ENCODE results near the gene TP53BP2. TPM values are rescaled to one million over a fixed set of nuclear protein-coding genes. Genes with fewer than 3 reads are reported as not detected.

Gene TP53BP2
- total RNA-seq, 6 experiments from 2014 or later: 13.7 to 46.4 (median 19.0) TPM

DNA sequence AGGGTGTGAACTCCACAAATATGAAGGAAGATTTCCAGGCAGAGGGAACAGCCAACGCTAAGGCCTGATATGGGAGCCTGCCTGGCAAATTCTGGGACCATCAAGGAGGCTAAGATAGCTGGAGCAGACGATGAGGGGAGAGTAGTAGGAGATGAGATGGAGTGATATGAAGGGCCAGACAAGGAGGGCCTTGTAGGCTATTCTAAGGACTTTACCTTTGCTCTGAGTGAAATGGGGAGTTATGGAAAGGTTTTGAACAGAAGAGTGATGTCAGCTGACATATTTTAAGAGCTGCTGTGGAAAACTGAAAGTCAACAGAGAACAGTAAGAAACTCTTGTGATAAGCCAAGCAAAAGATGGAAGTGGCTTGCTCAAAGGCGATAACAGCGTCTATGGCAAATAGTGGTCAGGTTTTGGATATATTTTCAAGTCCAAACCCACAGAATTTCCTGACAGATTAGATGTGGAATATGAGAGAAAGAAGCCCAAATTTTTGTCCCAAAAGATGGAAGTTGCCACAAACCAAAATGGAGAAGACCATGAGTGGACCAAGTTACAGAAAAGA is 2.1 kb upstream of the TP53BP2 start:
- DNase-seq (no peak), ATAC-seq (no peak)
- no peaks in the 10 kb centered on the region for H3K27me3 ChIP-seq
- WGBS (ENCODE audit: insufficient coverage, low coverage, low lambda C conversion rate, missing lambda C conversion rate): 77% methylated on average over 2 of the region's 4 CpGs
- H3K4me1 ChIP-seq: peaks cover 0 to 18% (median 0%) of the 10 kb centered on the region in 4 donors
- H3K36me3 ChIP-seq: no peaks in the 10 kb centered on the region
- intact Hi-C loops (cut with DNase I): no loop called here
- H3K9me3 ChIP-seq: no peaks in the 10 kb centered on the region
- no peak overlapping the region for H3K27ac ChIP-seq
- TF ChIP-seq, protein P1, sequence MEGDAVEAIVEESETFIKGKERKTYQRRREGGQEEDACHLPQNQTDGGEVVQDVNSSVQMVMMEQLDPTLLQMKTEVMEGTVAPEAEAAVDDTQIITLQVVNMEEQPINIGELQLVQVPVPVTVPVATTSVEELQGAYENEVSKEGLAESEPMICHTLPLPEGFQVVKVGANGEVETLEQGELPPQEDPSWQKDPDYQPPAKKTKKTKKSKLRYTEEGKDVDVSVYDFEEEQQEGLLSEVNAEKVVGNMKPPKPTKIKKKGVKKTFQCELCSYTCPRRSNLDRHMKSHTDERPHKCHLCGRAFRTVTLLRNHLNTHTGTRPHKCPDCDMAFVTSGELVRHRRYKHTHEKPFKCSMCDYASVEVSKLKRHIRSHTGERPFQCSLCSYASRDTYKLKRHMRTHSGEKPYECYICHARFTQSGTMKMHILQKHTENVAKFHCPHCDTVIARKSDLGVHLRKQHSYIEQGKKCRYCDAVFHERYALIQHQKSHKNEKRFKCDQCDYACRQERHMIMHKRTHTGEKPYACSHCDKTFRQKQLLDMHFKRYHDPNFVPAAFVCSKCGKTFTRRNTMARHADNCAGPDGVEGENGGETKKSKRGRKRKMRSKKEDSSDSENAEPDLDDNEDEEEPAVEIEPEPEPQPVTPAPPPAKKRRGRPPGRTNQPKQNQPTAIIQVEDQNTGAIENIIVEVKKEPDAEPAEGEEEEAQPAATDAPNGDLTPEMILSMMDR (IDR thresholded peaks at IDR 0.05): no peak
- no peak for TF ChIP-seq POLR2A (IDR thresholded peaks at IDR 0.05)
- H3K4me3 ChIP-seq: no peak overlapping the region

DNA sequence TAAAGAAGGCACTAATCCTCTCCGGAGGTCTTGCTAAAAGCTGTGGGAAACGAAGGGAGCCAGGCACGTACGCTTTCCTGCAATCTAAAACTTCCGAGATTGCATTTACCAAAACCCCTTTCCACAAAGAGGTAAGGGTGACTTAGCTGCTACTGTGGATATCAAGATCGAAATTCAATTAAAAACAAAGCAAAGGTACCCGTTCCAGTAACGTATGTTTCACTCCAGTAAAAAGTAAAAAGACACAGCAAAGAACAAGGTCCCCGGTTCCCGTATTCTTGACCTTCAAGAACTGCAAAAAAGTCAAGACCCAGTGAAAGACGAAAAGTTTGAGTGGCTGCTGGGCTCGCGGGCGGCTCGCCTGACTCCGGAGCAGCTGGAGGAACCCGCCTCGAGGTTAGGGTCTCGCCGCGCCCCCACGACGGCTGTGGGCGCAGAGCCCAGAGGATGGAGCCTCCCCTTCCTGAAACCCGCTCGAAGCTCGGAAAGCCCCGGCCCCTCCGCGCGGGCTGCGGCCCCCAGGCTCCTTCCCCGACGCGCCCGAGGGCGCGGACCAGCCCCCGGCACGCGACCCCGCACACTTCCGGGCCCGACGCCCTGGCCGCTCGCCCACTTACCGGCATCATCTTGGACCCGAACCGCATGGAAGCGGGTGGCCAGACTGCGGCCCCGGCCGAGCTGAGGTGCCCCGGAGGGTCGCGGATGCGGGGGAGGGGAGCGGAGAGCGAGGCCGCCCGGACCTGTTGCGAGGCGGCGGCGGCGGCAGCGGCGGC is 524 bp downstream of the TP53BP2 start:
- Histone ChIP-seq H3K4me1 (peaks cover 0 to 28% (median 1%) of the 10 kb centered on the region in 4 donors), H3K27me3 (no peaks in the 10 kb centered on the region), H3K9me3 (no peaks in the 10 kb centered on the region), H3K4me3 (peak overlapping the region; percentile 71 to 77 (median 76)), H3K36me3 (no peaks in the 10 kb centered on the region), H3K27ac (peak overlapping the region; percentile 98 to 99 (median 99))
- ATAC-seq: peak; percentile 24 to 39 (median 28)
- peak in 2 of 3 donors; percentile 72 to 74 for DNase-seq
- intact Hi-C loops (cut with DNase I): no loop called here
- 0% methylated on average over 10 of the region's 69 CpGs for whole genome bisulfite sequencing (ENCODE audit: insufficient coverage, low coverage, low lambda C conversion rate, missing lambda C conversion rate)
- TF ChIP-seq, protein P1 (IDR thresholded peaks at IDR 0.05): no peak
- no peak for TF ChIP-seq POLR2A (IDR thresholded peaks at IDR 0.05)

DNA sequence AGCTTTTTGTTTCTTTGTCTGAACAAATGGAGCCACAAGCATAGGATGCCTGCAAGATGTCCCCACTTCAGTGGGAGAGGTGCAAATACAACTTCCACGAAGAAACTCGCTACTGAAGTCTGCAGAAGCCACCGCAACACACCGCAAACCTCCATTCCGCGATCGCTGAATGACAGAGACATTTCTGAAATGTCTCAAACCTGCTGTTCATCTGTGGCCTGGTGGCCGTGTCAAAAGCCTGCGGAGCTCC is 1.0 kb downstream of the TP53BP2 start:
- DNase-seq (no peak), ATAC-seq (peak in 1 of 4 donors; percentile 5)
- Histone ChIP-seq H3K27me3 (no peaks in the 10 kb centered on the region), H3K4me1 (peaks cover 0 to 28% (median 1%) of the 10 kb centered on the region in 4 donors), H3K9me3 (no peaks in the 10 kb centered on the region), H3K4me3 (peak overlapping the region; percentile 71 to 77 (median 76)), H3K27ac (peak overlapping the region; percentile 98 to 99 (median 99)), H3K36me3 (no peaks in the 10 kb centered on the region)
- intact Hi-C loops (cut with DNase I): no loop called here
- 0% methylated on average over 9 of the region's 9 CpGs for WGBS (ENCODE audit: insufficient coverage, low coverage, low lambda C conversion rate, missing lambda C conversion rate)
- TF ChIP-seq, protein P1 (IDR thresholded peaks at IDR 0.05): no peak
- TF ChIP-seq POLR2A (IDR thresholded peaks at IDR 0.05): no peak

- Histone ChIP-seq H3K36me3 (no peaks in the 10 kb centered on the region), H3K4me1 (peaks cover 0 to 28% (median 1%) of the 10 kb centered on the region in 4 donors), H3K27ac (peak overlapping the region; percentile 98 to 99 (median 99)), H3K27me3 (no peaks in the 10 kb centered on the region), H3K9me3 (no peaks in the 10 kb centered on the region), H3K4me3 (peak overlapping the region; percentile 71 to 77 (median 76))
- ATAC-seq (no peak), DNase-seq (no peak)
- intact Hi-C loops (cut with DNase I): no loop called here
- 40% methylated on average over 10 of the region's 10 CpGs for WGBS (ENCODE audit: insufficient coverage, low coverage, low lambda C conversion rate, missing lambda C conversion rate)
- no peak for TF ChIP-seq POLR2A (IDR thresholded peaks at IDR 0.05)
- TF ChIP-seq, protein P1 (IDR thresholded peaks at IDR 0.05): no peak
These were observed 1.6 kb downstream of the TP53BP2 start for GRCh38 chr1:223843934-223844786.
